IPS-NIHi11 (cell line): ENCODE results near the gene EIF3F.

Experiments
- DNase-seq: peaks from one replicate; pipeline ENCODE4 v3.0.0; 2012; ENCODE audit warnings: mixed read lengths, low spot score

Gene EIF3F

DNA sequence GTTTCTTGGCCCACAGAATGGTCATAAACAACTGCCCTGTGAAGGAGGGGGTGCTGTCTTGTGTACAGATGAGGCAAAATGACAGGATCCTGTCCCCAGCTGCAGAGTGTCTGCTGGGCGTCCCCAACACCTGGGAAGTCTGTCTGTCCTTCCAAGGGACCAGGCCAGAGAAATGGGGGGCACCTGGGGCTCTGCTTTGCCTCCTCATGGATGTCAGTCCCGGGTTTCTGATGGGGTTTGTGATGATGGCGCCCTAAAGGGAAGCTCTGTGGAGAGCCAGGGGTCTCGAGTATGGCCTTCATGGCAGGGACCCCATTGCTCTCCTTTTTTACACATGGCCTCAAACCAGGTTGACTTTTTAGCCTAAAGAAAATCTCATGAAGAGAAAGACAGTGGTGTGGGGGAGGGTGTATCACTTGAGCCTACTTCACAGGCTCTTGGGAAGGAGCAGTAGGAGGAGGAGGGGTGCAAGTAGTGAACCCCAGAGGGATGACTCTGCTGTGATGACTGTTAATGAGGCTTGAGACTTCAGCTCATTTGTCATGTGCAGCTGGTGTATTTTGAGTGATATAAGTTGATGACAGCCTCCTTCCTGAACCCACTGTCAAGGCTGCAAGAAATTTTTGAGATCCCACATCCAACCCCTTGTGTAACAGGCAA is 53.3 kb downstream of the EIF3F start:
- DNase-seq: no peak

GRCh38 chr11:8040921-8041285 is 53.8 kb downstream of the EIF3F start:
- no peak for DNase-seq

GRCh38 chr11:8041576-8041975 is 54.4 kb downstream of the EIF3F start:
- no peak for DNase-seq

- no peak for DNase-seq
These were observed 56.6 kb downstream of the EIF3F start for GRCh38 chr11:8043756-8044155.

- DNase-seq: no peak
These were observed 58.7 kb downstream of the EIF3F start for GRCh38 chr11:8045839-8046238.

DNA sequence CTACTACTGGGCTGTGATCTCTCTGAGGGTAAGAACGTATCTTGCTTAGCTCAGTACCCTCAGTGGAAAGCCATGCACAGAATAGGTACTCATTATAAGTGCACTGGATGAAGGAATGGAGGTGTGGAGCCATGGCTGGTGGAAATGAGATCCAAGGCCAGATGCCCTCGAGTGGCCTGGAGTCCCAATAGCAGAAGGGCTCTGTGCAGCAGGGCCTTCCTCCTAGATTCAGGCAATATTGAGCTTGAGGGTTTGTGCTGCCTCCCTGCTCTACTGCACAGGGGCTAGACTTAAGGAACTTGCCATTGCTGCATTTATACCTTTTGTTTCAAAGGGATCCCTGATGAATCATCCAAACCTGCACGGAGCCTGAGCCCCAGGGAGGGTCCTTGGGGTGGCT is 60.2 kb downstream of the EIF3F start:
- DNase-seq: no peak

DNA sequence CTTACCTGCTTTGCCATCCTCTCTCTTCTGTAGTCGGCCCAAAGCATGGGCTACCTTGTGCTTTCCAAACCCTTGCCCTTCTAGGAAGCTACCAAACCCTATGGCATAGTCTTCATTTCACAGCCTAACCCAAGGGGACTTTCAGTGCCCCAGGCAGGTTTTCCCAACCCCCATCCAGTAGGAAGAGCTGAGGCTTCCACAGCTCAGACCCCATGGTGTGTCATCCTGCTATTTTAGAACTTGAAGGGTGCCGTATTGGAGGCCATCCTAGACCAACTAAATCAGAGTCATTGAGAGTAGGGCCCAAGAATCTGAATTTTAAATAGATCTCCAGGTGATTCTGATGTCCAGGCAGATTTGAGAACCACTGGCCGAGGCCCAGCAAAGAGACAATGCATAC is 61.9 kb downstream of the EIF3F start:
- DNase-seq: no peak
